NOMO-1 treated with dmso at 0.1 percent for 144 hours (cell line): ENCODE data around the gene PAOX.
A peak's percentile ranks its signal among the peaks of the same experiment; 100 is the strongest.
"Not testable (repeated sequence)": the region's sequence is repeated elsewhere in the genome, so short reads cannot be mapped to it uniquely, and the experiment has no call there.

Experiments
- DNase-seq: peaks from one replicate; lab custom pipeline; 2025; ENCODE audit not compliant: unreplicated experiment; lab: John Stamatoyannopoulos, UW

Gene PAOX

DNA sequence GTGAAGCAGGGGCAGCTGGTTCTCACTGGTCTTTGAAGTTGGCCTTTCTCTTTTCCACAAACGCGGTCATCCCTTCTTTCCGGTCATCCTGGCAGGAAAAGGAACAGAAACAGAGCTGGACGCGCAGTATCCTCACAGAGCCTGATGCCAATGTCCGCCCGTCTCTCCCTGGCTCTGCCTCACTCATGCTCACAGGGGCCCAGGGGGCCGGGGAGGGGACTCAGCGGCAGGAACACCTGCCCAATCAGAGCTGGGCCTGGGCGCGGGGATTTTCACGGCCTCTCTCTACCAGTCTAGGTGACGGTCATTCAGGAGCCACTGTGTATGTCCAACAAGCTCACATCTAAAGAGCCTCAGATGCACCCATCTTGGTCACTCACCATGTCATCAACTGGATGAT, 16.2 kb upstream of the PAOX start:
- no peak for DNase-seq

DNA sequence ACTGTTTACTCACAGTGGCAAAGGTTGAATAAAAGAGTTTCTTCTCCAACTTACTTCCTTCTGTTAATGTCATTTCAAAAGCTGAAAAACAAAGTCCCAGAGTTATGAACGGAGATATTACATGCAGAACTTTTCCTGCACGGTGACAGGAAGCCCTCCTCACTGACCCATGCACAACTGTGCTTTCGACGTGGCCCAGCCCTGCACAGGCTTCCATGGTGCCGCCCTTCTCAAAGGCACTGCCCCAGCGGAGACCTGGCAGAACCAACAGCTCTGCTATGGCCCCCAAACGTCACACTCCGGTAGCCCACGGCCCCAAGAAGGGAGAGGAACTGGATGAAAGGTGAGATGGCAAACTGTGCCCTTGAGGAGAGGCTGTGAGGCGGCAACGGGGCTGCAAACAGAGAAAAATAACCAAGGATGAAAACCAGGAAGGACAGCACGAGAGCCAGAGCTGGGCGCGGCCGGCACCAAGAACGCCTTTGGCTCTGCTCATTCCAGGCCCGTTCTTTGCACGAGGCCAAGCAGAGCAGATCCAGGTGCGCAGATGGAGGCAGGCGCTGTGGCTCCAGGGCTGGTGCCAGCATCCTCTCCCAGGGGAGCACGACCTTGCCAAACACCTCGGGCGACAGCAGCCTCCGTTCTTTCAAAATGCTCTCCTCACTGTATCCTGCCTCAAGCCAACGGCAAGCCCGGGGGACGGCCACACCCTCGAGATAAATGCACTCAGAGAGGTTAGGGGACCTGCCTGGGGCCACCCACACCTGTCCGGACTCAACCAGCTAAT, 14.2 kb upstream of the PAOX start:
- DNase-seq: no peak

DNA sequence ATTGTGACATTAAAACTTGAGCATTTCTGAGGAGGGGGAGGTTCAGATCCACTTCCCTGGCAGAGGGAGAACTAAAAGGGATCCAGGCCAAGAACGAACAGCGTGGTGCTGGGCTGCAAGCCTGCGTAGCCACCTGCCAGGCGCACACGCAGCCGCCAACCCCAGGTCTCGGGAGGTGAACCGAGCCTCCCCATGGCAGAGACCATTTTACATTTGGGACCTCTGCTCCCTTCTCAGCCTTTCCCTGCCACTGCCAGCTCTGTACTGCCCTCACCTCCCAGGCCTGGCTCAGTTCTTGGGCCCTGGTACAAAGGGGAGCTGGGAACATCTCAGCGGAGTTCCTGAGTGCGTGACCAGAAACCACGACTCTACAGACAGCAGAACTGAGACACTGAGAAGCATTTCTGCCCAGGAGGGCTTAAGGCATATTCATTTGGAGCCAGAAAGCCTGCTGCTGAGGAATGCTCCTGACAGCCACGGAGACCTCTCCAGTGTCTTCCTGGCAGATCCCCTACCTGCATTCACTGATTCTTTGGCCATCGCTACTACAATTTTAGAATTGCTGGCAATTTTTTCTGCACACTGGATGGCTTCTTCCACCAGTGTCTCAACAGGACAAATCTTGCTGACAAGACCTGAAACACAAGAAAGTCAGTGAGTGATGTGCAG, 13.5 kb upstream of the PAOX start:
- no peak for DNase-seq

DNA sequence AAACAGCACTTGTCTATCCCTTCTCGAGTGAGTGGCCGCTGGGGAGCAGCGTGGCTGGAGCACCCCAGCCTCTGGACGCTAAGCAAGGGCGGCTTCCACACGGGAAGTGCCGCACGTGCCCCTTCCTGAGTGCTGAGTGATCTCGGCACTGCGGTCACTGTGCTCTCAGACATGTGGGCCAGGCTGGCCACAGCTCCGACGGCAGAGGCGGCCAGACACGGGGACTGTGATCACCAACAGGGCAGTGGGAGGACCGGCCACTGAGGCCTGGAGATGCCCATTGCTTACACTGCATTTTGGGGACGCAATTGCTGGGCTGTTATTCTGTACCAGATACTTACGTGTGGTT, 13.0 kb upstream of the PAOX start:
- DNase-seq: no peak

DNA sequence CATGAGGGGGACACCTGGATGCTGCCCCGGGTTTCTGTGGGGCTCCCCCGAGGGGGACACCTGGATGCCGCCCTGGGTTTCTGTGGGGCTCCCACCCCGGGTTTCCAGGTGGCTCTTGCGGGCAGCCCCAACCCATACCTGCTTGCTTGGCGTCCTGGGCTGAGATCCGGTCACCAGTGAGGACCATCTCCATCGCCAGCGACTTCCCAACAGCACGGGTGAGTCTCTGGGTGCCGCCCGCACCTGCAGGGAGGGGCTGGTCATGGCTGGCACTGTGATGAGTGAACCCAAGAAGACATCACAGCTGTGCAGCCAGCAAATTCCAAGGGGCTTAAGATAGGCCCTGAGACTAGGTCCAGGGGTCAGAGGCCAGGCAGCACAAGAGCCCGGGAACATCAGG, 12.3 kb upstream of the PAOX start:
- no peak for DNase-seq

DNA sequence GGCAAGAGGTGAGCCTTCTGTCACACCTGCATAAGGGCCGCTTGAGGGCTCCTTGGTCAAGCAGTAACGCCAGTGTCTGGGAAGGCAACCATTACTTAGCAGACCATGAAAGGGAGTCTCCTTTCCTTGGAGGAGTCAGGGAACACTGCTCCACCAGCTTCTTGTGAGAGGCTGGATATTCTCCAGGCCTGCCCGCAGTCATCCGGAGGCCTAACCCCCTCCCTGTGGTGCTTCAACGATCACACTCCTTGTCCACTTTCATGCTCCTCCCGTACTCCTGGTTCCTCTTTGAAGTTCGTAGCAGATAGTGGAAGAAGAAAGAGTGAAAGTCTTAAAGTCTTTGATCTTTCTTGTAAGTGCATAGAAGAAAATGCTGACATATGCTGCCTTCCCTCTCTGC, 11.6 kb upstream of the PAOX start:
- not testable (repeated sequence) for DNase-seq

DNA sequence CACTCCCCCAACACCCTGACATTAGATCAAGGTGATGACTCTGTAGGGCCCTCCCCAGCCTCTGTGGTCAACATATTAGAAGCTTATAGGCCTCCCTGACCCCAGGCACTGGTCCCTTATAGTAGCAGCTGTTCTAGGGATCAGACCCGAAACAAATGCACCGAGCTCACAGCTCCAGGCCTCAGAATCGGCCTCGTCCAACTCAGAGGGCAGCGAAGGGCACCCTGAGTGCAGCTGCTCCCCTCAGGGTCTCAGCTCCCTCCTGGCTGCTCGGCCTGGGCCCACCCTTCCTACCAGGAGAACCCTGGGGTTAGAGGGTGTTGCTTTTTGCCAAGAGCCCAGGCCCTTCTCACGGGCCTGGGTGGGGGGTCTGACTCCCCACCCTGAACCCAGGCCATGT, 10.9 kb upstream of the PAOX start:
- DNase-seq: no peak

DNA sequence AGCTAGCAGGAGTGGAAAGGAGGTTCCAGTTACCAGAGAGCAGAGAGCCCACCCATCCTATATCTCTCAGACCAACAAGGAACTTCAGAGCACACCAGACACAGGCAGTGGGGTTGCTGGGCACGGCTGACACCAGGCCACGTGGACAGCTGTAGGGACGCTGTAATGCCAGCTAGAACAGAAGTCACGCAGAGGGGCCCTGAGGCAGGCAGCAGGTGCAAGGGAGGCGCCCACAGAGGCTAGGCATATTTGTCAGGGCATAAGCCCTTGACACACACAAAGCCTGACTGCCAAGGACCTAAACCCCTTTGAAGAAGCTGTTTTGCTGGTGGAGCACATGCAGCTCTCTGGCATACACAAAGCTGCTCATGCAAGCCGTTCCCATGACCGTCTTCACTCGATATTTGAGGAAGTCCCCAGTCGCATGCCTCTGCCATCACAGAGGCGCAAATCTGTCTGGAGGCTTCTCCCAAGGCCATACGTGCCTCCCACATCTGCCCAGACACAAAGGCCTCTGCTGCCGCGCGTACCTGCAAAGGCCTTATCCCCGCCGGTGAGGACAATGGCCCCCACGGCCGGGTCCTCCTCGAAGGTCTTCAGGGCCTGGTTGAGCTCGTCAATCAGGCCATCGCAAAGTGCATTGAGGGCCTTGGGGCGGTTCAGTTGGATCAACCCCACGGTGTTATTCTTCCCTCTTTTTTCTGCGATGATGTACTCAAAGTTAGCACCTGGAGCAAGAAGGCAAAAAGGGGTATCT, 8.9 kb upstream of the PAOX start:
- DNase-seq: no peak

DNA sequence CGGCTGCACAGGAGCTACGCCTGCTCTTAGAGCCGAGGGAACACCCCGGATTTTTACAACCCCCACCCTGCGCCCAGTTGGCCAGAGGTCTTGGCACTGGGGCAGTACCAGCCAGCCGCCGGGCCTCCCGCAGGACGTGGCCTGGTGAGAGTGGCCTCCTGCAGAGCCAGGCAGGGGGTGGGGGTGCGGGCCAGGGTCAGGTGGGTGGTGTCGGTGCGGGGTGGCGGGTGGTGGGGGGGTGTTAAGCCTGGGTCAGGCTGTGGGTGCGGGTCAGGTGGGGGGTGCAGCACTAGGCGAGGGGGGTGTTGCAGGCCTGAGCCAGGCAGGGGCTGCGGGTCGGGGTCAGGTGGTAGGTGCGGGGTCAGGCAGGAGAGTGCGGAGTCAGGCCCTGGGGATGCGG, 6.6 kb upstream of the PAOX start:
- DNase-seq: no peak

DNA sequence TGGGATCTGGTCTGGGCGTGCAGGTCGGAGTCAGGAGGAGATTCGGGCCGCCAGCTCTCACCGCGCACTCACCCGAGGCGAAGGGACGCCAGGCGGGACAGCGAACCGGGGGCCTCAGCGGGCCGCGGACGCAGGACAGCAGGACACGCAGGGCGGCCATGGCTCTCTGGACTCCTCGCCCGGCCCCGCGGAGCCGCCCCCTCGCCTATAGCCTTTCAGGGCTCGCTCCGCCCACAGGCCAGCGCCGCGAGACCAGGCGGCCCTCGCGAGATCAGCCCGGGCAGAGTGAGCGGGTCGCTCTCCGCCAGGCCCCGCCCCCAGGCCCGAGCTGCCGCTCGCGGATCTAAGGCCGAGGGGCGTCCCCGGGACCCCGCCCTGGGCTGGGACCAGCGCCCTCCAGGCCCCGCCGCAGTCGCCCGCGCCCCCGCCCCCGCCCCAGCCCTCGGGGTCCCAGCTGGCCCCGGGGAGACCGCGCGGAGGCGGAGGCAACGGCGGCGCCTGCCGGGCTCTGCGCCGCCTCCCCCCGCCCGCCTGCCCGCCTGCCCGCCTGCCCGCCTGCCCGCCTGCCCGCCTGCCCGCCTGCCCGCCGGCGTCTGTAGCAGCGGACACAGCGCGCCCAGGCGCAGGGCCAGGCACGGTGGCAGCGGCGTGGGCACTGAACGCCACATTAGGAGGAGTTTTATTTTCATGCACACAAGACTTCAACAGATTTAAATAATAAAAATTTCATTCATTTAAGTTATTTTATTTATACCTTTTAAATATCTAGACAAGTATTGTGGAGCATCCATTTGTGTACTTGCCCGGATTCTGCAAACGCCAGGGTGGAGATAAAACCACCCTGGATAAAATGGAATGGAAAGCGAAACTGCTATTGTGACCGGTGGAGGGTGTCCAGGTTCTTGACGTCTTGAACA, 5.6 kb upstream of the PAOX start, which contains the start of gene ECHS1:
TSS of gene ECHS1 (minus strand) at position 181 of the 917 bp plus-strand sequence. CDS start at position 160, 21 bp downstream.
- DNase-seq: peak; percentile 89

DNA sequence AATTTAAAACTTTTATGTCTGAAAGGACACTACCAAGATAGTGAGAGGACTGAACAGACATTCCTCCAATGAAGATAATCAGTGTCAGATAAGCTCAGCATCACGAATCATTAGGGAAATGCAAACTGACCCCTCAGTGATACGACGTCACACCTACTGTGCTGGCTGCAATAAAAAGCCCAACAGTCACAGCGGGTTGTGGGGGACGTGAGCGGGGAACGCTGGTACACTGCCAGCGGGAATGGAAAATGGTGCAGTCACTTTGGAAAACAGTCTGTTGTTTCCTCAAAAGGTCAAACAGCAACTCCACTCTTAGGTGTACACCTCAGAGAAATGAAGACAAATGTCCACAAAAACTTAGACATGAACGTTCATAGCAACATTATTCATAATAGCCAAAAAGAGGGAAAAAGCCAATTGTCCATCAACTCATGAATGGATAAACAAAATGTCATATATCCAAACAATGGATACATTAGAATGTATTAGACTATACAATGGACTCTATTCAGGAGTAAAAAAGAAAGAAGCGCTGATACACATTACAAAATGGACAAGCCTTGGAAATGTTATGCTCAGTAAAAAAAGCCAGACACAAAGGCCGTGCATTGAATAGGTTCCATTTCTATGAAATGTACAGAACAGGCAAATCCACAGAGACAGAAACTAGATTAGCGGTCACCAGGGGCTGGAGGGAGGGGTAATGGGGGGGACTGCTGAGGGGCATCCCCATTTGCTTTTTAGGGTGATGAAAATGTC, 3.5 kb upstream of the PAOX start:
- DNase-seq: no peak

DNA sequence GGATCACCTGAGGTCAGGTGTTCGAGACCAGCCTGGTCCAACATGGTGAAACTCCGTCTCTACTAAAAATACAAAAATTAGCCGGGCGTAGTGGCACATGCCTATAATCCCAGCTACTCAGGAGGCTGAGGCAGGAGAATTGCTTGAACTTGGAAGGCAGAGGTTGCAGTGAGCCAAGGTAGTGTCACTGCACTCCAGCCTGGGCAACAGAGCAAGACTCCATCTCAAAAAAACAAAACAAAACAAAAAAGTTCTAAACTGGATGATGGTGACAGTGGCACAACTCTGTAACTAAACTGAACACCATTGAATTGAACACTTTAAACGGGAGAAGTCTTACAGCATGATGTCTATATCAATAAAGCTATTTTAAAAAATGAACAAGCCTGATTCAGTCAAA, 2.9 kb upstream of the PAOX start:
- DNase-seq: not testable (repeated sequence)

DNA sequence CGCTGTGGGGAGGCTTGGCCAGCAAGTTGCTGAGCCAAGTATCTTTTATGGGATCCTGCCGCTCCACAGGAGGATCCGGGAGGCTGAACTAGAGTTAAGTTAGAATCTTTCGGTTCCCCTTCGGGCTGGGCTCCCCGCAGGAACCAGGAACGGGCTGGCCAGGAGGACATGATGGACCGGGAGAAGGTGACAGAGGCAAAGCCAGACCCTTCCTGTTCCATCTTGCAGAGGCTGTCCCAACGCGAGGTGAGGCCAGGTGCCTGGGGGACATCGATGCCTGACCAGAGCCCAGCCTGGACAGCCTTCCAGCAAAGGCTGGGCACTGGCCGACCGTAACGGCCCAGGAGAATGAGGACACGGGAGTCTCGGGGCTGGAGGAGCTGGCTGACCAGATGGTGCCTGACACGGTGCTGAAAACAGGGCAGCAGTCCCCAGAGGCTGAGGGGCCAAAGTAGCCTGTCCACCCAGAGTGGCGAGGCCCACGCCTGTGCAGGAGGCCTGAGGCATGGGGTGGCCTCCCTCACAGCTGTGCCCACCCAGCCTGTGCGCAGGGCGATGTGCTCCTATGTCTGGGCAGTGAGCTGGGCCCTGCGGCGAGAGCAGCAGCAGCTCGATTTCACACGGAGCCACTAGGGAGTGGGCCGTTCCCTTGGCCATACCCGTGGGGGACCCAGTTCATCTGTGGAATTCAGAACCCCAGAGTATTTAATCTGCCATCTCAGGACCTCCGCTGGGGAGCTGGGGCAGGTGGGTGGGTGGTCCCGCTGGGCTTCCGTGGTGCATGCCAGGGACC, 1.8 kb upstream of the PAOX start:
- no peak for DNase-seq

DNA sequence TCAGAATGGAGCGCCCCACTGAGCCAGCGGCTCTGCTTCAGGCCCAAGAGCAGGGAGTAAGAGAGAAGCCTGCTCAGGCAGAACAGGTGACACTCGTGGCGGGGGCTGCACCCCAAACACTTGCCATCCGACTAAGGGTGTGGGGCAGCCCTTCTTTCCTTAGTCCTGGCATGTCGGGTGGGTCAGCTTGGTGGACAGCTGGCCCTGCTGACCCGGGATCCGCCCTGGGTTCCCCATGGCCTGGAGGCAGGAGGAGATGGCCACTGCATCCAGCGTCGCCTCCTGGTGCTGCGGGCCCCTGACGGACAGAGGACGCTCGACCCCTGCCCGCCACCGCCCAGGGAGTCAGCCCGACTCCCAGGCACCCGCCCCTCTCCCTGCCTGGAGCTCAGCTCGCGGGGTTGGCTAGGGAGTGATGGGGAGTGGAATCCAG, 1.2 kb upstream of the PAOX start:
- DNase-seq: no peak

DNA sequence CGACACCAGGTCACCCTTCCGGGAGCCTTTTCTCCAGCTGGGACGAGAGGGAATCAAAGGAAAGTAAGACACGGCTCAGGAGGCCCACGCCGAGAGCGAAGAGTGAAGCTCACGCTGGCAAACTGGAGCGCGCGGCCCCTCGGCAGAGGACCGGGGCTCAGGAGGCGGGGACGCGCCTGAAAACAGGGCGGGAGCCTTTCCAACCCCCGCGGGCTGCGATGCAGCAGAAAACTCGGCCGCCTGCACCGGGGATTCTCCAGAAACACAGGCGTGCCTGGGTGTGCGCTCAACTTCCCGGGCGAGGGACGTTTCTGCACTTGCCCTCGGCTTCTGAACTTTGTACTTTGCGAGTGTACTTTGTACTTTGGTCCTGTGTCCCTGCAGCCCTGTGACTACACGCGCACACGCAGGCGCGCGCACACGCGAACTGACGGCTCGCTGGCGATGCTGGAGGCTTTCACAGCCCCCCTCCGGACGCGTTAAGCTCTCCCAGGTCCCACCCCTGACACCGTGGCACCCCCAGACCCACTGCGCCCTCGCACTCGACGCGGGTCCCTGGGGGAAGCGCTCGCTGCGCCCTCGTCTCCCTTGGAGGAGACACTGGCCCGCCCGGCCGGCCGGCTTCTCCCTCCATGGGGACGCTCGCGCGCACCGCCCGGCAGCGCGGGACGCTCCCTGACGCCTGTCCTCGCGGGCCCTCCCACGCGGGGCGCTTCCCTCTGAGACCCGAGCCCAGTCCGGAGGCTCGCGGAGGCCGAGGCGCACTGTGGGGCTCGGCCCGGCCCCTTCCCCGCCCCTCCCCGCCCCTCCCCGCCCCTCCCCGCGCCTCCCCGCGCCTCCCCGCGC, 588 bp upstream of the PAOX start:
- DNase-seq: peak; percentile 47

DNA sequence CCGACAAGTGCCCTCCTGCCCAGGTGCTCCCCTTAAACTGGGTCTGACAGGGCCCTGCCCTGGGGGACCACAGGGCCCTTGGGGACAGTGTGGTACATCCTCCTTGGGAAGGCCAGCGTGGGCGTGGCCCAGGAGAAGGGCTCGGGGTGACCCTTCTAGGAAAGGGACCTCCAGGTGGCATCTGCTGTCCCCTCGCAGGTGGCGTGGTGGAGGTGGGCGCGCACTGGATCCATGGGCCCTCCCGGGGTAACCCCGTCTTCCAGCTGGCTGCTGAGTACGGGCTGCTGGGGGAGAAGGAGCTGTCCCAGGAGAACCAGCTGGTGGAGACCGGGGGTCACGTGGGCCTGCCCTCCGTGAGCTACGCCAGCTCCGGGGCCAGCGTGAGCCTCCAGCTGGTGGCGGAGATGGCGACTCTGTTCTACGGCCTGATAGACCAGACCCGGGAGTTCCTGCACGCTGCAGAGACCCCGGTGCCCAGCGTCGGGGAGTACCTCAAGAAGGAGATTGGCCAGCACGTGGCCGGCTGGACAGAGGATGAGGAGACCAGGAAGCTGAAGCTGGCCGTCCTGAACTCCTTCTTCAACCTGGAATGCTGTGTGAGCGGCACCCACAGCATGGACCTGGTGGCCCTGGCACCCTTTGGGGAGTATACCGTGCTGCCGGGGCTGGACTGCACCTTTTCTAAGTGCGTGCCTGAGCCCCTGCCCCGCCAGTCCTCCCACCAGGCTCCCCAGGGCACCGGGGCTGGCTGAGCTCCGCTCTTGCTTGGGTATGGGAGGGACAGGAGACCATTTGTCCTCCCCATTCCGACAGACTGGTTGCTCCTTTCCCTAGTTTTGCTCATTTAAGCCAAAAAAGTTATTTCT, 972 bp downstream of the PAOX start:
- DNase-seq: no peak

DNA sequence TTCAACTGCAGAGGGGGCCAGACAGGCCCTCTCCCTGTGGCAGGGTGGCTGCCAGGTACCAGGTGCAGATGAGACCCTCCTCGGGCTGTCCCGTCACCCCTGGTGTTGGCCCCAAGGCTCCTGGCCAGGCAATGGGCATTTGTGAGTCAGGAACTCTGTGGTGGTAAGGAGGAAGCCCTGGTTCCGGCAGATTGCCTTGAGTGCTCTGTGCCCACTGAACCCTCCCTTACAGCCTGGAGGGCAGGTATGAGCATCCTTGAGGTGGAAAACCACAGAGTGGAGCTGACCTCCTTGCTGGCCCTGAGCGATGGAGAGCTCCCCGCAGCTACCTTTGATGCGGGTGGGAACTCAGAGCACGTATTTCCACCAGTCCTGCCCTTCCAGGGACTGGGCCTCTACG, 2.0 kb downstream of the PAOX start:
- DNase-seq: no peak

DNA sequence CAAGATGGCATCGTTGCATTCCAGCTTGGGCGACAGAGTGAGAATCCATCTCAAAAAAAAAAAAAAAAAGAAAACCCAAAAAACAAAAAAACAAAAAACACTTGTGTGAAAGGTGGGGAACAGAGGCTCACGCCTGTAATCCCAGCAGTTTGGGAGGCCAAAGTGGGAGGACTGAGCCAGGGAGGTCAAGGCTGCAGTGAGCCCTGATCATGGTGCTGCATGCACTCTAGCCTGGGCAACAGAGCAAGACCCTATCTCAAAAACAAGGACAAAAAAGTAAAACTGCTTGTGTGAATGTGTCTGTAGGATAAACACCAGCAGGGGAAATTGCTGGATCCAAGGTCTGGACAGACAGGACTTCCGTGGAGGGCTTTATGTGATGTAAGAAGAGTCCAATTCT, 4.5 kb downstream of the PAOX start:
- DNase-seq: no peak
